Thyroid gland (tissue), 4 donors: ENCODE measurements around the gene FAN1.

Experiments used
- CTCF ChIP-seq, 6 experiments: fragments of 200-600 bp in 3 of 6; fragments of 450-650 bp in 3 of 6; sonication (generic) in 3 of 6; IDR thresholded peaks; one replicate each; pipeline ENCODE4 v1.5.1; 2016 to 2019; ENCODE audit warnings: antibody characterized with exemption in 6 of 6, mild to moderate bottlenecking in 2 of 6, inconsistent platforms in 1 of 6, moderate library complexity in 1 of 6
- POLR2A ChIP-seq, 2 donors: fragments of 450-650 bp; IDR thresholded peaks; one replicate each; pipeline ENCODE4 v1.6.1; 2017; ENCODE audit warnings: antibody characterized with exemption in 2 of 2, mild to moderate bottlenecking in 2 of 2, moderate library complexity in 1 of 2

- TF ChIP-seq CTCF (IDR thresholded peaks at IDR 0.05) (no peak), POLR2A (IDR thresholded peaks at IDR 0.05) (no peak)
These were observed 69.7 kb downstream of the FAN1 start for GRCh38 chr15:30973379-30973778.
